ENCODE results near the gene RCN2. TPM values are rescaled to one million over a fixed set of nuclear protein-coding genes. Genes with fewer than 3 reads are reported as not detected.

The RCN2 gene
- total RNA-seq, 1 donor from 2014 or later: 65.5 TPM

- Histone ChIP-seq H3K27me3 (no peaks in the 10 kb centered on the region), H3K27ac (no peak overlapping the region), H3K36me3 (no peaks in the 10 kb centered on the region), H3K4me1 (no peaks in the 10 kb centered on the region), H3K4me3 (no peak overlapping the region), H3K9me3 (no peaks in the 10 kb centered on the region)
- TF ChIP-seq CTCF (IDR thresholded peaks at IDR 0.05): no peak
- DNase-seq (ENCODE audit: low spot score in 2 of 2): no peak
- intact Hi-C loops (cut with DNase I): no loop called here
Measured at GRCh38 chr15:76912430-76912829, 19.1 kb upstream of the RCN2 start.

GRCh38 chr15:76913737-76914136, 17.8 kb upstream of the RCN2 start:
- Histone ChIP-seq H3K27ac (no peak overlapping the region), H3K4me1 (no peaks in the 10 kb centered on the region), H3K9me3 (no peaks in the 10 kb centered on the region), H3K4me3 (no peak overlapping the region), H3K27me3 (no peaks in the 10 kb centered on the region), H3K36me3 (no peaks in the 10 kb centered on the region)
- intact Hi-C loops (cut with DNase I): no loop called here
- DNase-seq (ENCODE audit: low spot score in 2 of 2): no peak
- no peak for TF ChIP-seq CTCF (IDR thresholded peaks at IDR 0.05)

GRCh38 chr15:76916369-76916768, 15.2 kb upstream of the RCN2 start:
- no peak for TF ChIP-seq CTCF (IDR thresholded peaks at IDR 0.05)
- no peak overlapping the region for H3K27ac ChIP-seq
- H3K9me3 ChIP-seq: no peaks in the 10 kb centered on the region
- no peak for DNase-seq (ENCODE audit: low spot score in 2 of 2)
- H3K36me3 ChIP-seq: no peaks in the 10 kb centered on the region
- intact Hi-C loops (cut with DNase I): no loop called here
- H3K27me3 ChIP-seq: no peaks in the 10 kb centered on the region
- H3K4me1 ChIP-seq: no peaks in the 10 kb centered on the region
- no peak overlapping the region for H3K4me3 ChIP-seq

- no peaks in the 10 kb centered on the region for H3K9me3 ChIP-seq
- no peak for TF ChIP-seq CTCF (IDR thresholded peaks at IDR 0.05)
- intact Hi-C loops (cut with DNase I): no loop called here
- H3K36me3 ChIP-seq: no peaks in the 10 kb centered on the region
- H3K27ac ChIP-seq: no peak overlapping the region
- no peak overlapping the region for H3K4me3 ChIP-seq
- DNase-seq (ENCODE audit: low spot score in 2 of 2): no peak
- no peaks in the 10 kb centered on the region for H3K27me3 ChIP-seq
- H3K4me1 ChIP-seq: no peaks in the 10 kb centered on the region
Measured at GRCh38 chr15:76928201-76928600, 3.3 kb upstream of the RCN2 start.

GRCh38 chr15:76929011-76929760, 2.4 kb upstream of the RCN2 start:
- H3K27ac ChIP-seq: no peak overlapping the region
- TF ChIP-seq CTCF (IDR thresholded peaks at IDR 0.05): no peak
- H3K9me3 ChIP-seq: no peaks in the 10 kb centered on the region
- H3K4me1 ChIP-seq: no peaks in the 10 kb centered on the region
- peaks cover 3 to 9% of the 10 kb centered on the region in 2 donors for H3K36me3 ChIP-seq
- no peaks in the 10 kb centered on the region for H3K27me3 ChIP-seq
- intact Hi-C loops (cut with DNase I): no loop called here
- no peak overlapping the region for H3K4me3 ChIP-seq
- DNase-seq (ENCODE audit: low spot score in 2 of 2): no peak

Measured in ascending aorta (tissue), 2 donors.